Suprapubic skin (tissue), 3 donors: Measurements from ENCODE around the gene PFDN5.

Source experiments
- CTCF ChIP-seq, 2 donors: fragments of 200-600 bp in 1 of 2; fragments of 450-650 bp in 1 of 2; sonication (generic) in 1 of 2; IDR thresholded peaks; one replicate each; pipeline ENCODE4 v1.5.1; 2016 to 2019; ENCODE audit warnings: antibody characterized with exemption in 2 of 2, mild to moderate bottlenecking in 1 of 2, moderate library complexity in 1 of 2
- EP300 ChIP-seq: sonication (generic); formaldehyde crosslinking; IDR thresholded peaks from one replicate; pipeline ENCODE4 v1.6.1; 2017; ENCODE audit warnings: antibody characterized with exemption
- POLR2A ChIP-seq, 2 donors: fragments of 450-650 bp; IDR thresholded peaks; one replicate each; pipeline ENCODE4 v1.6.1; 2017; ENCODE audit warnings: antibody characterized with exemption in 2 of 2, mild to moderate bottlenecking in 2 of 2, moderate library complexity in 2 of 2

DNA sequence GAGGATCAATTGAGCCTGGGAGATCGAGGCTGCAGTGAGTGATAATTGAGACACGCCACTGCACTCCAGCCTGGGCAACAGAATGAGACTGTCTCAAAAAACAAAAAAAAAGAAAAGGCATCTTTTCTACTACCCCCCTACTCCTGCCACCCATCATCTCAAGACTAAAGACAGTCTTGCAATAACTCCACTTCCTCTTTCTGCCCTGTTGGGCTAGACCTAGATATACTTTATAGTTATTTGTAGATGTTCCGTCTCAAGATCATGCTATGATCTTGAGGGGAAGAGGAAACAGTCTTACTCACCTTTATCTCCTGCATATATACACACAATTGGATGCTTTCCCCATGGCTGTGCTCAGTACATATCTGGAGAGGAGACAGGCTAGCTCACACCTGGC lies 39.3 kb upstream of the PFDN5 start:
- TF ChIP-seq POLR2A (IDR thresholded peaks at IDR 0.05) (no peak), CTCF (IDR thresholded peaks at IDR 0.05) (no peak), EP300 (no peak)
